ENCODE data around the gene MMD.

Gene MMD

GRCh38 chr17:55345132-55345531 is 76.5 kb downstream of the MMD start:
- DNase-seq: no peak

GRCh38 chr17:55344514-55344997 is 77.1 kb downstream of the MMD start:
- DNase-seq: no peak

GRCh38 chr17:55343900-55344513 is 77.6 kb downstream of the MMD start:
- no peak for DNase-seq

GRCh38 chr17:55342800-55343585 is 78.6 kb downstream of the MMD start:
- no peak for DNase-seq

Measured in fibroblast of skin of right biceps (primary cell).